CMK (cell line): ENCODE results near the gene CABLES1.

Experiments
- DNase-seq: peaks from one replicate; pipeline ENCODE4 v3.0.0-alpha.2; 2010; ENCODE audit warnings: low read depth

CABLES1 gene

DNA sequence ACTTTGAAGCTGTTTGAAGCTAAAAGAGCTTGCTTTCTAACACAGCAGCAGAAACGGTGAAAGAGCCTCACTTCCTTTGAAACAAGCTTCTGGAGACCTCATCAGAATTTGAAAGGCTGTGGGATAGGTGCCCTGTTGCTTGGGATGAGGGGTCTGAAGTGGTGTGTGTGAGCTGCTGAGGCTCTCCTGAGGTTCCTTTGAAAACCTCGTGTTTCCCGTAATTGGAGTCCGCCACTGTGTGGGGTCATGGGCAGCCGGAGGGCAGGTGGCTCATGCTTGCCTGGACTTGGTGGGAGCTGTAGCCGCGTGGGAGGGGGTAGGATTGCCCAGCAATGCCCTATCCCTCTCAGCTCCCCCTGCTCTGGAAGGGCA lies 34.4 kb downstream of the CABLES1 start:
- DNase-seq: no peak

DNA sequence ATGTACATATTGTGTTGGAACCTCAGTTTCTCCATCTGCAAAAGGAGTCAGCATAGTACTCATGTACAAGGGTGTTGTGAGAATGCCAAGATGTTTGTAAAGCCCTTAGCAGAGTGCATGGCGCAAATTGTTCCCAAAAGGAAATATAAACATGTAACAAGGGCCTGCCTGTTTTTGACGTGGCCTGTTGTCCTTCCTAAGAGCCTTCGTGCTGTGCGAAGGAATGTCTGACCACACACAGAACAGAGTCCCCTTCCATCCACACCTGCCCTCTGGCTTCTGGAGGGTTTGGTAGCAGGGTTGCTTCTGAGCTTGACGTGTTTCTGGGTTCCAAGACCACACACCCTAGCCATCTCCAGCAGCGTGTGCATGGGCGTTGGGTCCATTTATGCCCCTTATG lies 34.9 kb downstream of the CABLES1 start:
- no peak for DNase-seq

DNA sequence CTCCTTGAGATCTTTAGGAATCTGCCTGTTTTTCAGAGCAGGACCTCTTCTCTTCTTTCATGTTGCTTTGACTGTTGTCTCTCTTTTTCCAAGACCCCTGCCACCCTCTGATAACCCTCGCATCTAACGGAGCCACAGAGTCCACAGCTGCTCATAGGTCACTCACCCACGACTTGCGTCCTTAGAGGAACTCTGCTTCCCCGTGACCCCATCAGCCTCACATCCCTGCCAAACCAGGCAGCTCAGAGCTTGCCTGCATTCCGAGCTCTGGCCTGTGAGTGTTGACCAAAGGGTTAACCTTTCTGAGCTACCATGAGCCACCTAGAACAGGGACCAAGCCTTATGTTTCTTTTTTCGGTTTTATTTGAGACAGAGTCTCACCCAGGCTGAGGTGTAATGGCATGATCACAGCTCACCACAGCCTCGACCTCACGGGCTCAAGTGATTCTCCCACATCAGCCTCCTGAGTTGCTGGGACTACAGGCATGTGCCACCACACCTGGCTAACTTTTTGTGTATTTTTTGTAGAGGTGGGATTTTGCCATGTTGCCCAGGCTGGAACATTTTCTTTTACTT lies 36.4 kb downstream of the CABLES1 start:
- no peak for DNase-seq

DNA sequence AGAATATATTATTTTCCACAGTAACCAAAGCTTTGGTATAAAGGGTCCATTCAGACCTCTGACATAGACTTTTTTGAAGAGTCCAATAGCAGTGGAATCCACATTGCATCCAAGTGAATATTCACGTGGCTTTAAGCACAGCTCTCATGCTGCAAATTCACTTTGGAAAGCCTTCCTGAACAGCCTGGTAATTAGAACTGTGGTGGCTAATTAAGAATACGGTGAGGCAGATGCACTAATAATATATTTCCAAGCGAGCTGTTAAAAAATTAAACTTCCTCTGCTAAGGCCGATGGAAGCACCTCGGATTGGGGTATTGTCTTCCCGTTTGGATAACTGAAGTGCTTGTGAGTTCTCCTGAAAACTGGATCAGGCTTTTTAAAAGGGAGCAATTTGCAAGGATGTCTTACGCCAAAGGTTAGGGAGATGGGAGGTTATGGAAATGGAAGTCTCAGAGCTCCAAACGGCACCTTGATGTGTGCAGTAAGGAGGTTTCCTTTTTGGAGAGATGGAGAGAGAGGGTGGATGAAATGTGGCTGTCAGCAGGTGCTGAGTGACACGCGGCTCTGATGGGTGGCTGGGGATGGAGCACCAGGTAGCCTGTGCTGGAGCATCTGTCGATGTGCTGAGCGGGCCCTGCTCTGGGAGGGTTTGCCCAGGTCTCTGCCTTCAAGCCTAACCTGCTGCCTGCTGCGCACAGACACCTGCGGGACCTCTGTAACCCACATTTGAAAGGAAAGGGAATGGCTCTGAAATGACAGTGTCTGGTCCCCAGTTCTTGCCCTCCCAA lies 37.5 kb downstream of the CABLES1 start:
- no peak for DNase-seq

DNA sequence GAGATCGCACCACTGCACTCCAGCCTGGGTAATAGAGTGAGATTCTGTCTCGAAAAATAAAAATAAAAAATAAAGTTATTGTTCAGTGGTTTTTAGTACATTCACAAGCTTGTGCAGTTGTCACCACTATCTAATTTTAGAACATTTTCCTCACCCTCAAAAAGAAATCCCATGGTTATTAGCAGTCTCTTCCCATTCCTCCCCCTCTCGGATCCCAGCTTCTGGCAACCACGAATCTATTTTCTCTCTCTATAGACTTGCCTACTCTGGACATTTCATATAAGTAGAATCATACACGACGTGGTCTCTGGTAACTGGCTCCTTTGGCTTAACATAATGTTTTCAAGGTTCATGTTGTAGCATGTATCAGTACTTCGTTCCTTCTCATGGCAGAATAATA lies 38.6 kb downstream of the CABLES1 start:
- DNase-seq: no peak

- DNase-seq: no peak
These were observed 41.6 kb downstream of the CABLES1 start for GRCh38 chr18:23176701-23177432.

DNA sequence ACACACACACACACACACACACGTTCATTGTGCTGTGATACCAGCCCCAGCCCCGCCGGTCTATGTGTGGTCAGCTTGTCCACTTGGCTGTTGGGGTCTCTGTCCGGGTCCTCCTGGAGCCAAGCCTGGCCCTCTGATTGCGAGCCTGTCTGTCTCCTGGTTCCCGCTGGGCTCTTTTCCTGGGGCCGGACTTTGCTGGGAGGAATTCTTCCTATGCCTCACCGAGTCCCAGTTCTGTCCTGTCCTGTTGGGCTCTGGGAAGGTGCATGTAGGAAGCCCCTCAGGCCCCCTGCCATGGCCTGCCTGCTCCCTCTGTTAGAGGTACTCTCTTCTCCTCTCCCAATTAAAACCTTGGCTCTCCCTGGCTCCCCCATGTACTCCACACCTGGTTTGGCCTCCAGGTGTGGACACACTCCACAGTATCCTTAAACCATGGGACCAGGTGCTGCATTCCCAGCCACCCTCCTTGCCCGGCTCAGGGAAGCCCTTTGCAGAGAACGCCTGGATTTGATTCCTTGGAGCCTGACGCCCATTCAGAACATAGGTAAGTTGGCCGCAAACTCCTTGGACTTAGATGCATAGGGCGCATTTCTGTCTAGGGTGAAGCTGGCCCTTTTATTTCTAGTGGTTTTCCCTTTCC lies 42.3 kb downstream of the CABLES1 start:
- DNase-seq: no peak

DNA sequence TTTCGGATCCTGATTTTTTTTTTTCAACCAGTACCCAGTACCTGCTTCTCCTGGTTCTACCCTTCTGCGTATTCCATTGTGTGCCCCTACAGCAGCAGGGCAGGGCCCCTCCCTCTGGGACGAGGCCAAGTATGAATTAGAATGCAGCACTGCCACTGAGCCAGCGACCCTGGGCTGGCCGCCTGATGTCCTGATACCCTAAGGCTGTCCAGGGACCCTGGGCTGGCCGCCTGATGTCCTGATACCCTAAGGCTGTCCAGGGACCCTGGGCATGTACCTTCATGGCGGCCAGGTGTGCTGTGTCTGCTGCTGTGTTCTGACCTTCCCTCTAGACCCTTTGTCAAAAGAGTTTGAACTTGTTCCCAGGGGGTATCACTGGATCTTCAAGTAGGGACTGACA lies 42.9 kb downstream of the CABLES1 start:
- DNase-seq: no peak

DNA sequence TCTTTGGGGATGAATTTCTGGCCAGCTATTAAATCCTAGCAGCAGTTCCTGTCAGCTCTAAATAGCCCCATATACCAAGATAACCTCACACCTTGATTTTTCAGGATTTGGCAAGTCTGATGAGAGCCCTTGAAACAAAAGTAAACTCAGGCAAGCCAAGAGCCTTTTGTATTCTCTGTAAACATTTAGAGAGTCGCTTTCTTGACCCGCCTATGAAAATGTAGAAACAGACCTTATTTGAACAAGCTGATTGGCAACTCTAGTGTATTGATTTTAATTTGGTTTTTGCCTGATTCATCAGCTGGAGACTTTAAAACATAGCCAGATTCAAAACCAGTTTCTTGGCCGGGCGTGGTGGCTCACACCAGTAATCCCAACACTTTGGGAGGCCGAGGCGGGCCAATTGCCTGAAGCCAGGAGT lies 43.4 kb downstream of the CABLES1 start:
- no peak for DNase-seq

DNA sequence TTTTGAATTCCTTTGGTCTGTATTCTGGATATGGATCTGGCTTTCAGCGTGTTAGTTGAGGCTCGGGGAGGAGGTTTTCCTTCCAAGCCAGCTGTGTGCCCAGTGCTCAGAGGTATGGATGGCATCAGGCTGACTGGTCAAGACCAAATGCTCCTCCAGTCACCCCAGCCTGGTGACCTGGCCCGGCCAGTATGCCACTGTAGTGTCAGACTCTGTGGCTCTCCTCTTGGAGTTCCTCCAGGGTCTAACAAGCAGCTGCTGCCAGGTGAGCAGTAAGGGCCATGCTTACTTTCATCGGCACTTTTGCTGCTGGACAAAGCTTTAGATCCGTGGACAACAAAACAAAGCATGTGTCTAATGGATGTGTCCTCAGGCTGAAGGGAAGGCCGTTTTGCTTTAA lies 44.1 kb downstream of the CABLES1 start:
- no peak for DNase-seq

GRCh38 chr18:23181547-23181946 lies 46.3 kb downstream of the CABLES1 start:
- no peak for DNase-seq

DNA sequence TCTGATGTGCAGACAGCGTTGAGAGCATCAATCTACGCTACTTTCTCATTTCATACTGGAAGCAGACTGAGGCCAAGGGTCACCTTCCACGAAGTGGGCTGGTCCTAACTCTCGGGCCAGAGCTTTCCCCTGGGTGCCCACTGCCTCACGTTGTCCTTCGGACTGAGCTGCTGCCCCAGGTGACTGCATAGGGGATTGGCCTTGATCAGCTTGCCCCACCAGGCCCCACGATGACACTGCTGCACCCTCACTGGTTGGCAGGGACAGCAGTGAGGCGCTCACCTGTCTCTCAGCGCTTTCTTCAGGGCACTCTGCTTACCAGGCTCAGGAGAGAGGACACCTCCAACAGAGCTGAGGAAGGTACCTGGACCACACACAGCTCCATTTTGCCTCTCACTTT lies 47.3 kb downstream of the CABLES1 start:
- DNase-seq: no peak

- DNase-seq: no peak
These were observed 48.3 kb downstream of the CABLES1 start for GRCh38 chr18:23183411-23184150.

DNA sequence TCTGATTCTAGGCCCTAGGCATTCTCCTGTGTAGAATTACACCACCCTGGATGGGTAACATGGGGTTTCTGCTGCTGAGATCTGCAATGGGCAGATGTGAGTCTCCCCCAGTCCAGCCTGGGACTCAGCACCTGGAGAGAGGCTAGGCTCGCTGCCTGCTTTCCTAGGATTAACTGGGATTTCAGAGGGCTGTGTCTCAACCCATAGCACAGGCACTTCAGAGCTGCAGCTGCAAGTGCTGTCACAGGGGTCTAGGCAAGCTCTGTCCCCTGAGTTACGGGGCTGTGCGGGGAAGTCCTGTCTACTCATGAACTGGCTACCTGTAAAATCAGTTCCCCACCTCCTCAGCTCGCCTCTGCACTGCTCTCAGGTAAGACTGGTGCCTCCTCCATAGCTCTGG lies 51.5 kb downstream of the CABLES1 start:
- no peak for DNase-seq

DNA sequence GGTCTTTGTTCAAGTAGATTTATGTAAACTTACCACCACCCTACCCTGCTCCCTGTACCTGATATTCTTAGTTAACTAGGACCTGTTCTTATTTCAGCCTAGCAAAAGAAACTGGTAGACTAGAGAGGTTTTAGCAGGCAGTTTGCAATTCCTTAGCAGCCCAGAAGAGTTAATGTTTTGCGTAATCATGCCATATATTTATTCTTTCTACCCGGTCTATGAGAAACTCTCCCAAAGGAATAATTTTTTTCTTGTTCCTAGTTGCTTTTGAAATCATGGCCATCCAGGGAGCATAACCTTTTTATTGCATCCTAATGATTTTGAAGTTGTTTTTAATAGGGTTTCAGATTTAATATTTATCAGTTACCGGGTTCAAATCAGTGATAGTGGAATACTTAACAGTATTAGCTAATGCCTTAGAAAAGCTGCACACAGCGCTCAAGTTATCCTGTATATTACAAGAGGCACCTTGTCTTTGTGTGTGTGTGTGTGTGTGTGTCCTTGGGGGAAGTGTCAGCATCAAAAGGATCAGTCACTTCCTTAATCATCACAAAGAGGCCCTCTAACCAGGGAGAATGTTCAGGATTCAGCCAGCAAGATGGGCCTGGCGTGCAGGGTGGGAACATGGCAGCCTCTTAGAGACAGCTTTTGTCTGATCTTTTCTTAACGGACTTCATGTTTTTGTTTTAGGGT lies 52.9 kb downstream of the CABLES1 start:
- DNase-seq: no peak

GRCh38 chr18:23189099-23189498 lies 53.8 kb downstream of the CABLES1 start:
- no peak for DNase-seq

DNA sequence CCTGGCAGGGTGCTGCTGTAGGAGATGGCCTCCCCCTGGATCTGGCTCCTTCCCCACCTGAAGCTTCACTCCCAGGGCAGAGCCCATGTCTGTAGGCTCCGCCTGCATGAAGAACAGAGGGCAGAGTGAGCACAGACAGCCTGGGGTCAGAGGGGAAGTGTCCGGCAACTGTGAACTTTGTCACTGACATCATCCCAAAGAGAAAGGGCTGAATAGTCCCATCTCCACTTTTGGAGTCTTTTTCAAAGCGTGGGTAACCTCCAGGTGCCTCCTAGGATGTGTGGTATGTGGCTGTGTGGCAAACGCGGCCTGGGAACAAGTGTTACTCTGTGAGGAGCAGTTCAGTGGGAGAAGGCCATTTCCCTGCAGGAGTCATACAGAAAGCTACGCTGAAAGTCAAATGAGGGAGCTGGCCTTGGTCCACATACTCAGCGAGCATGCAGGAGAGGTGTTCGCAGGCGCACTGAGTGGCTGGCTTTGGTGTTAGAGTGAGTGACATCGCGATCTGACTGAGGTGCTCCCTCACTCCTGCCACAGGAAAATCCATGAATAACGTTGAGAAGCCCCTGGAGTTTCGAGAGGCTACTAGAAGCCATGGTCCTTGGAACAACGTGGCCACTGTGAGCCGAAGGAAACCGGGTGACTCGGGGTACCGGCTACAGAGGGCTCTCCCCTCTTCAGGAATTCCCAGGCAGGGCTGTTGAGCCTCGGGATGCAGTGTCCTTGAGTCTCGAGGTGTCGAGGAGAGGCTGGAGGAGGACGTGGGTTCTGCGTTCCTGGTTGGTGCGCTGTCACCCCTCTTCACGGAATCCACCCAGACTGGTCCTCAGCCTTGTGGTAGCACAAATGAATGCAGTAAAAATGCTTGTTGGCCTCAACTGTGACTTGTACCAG lies 54.7 kb downstream of the CABLES1 start:
- DNase-seq: no peak

GRCh38 chr18:23191232-23191631 lies 55.9 kb downstream of the CABLES1 start:
- DNase-seq: no peak

DNA sequence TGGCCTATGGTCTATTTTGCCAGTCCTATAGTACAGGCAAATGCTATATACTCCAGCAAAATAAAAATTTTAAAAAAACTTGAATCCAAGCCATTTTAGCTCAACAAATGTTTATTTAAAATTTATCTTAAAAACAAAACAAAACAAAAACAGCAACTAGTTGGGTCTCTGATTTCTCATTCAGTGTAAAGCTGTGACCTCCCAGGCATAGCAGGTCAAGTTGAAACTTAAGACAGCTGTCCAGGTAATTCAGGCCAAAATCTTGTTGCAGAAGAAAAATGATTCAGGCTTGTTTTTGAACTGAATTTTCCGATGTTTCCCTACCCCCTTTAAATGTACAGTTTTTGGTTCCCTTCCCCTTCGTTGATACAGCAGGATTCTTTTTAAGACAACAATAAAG lies 58.5 kb downstream of the CABLES1 start:
- DNase-seq: no peak
